B cell (primary cell): ENCODE results near the gene PRICKLE3. TPM values are rescaled to one million over a fixed set of nuclear protein-coding genes. Genes with fewer than 3 reads are reported as not detected.

Source experiments
- ATAC-seq: fragments of 200-7000 bp; cut with Tn5 transposase; one replicate; pipeline ENCODE4 v1.10.0; 2021; ENCODE audit warnings: low read depth, mild to moderate bottlenecking, moderate number of reproducible peaks, moderate library complexity
- CTCF ChIA-PET: fragments of 350-600 bp; sonication (Branson Sonifier 250); formaldehyde crosslinking; loops from one replicate; lab custom pipeline; 2021; ENCODE audit warnings: antibody characterized with exemption, inconsistent platforms; lab: Charles Lee
- POLR2A ChIA-PET: fragments of 350-600 bp; sonication (Branson Sonifier 250); formaldehyde crosslinking; loops from one replicate; lab custom pipeline; 2021; ENCODE audit warnings: antibody characterized with exemption; lab: Charles Lee
- DNase-seq: peaks from one replicate; pipeline ENCODE4 v3.0.0; 2013
- H2AFZ ChIP-seq: 2 replicates; pipeline ENCODE4 v1.6.1; 2012; ENCODE audit warnings: mild to moderate bottlenecking, low read depth, low read length; ENCODE audit not compliant: insufficient read depth, poor library complexity, severe bottlenecking
- H3K27ac ChIP-seq, 2 donors: 1 replicate in 1 of 2; 2 replicates in 1 of 2; pipeline ENCODE4 v1.5.1; 2012 to 2013; ENCODE audit warnings: low read length in 2 of 2, mild to moderate bottlenecking in 2 of 2, moderate library complexity in 1 of 2
- H3K27me3 ChIP-seq, 4 experiments: fragments of 200-600 bp in 1 of 4; sonication (generic) in 1 of 4; replicated peaks in 1 of 4; 1 replicate in 2 of 4; 2 replicates in 2 of 4; pipeline versions ENCODE4 v1.6.1 to v1.7.0; 2013 to 2016; ENCODE audit warnings: low read length in 3 of 4, mild to moderate bottlenecking in 2 of 4, mixed read lengths in 1 of 4, moderate library complexity in 1 of 4; ENCODE audit not compliant: insufficient read depth in 4 of 4, control insufficient read depth in 3 of 4; ENCODE audit errors: control extremely low read depth in 1 of 4
- H3K36me3 ChIP-seq, 2 experiments: replicated peaks in 1 of 2; 1 replicate in 1 of 2; 2 replicates in 1 of 2; pipeline versions ENCODE4 v1.6.1 to v1.7.1; 2013; ENCODE audit warnings: low read length in 1 of 2; ENCODE audit not compliant: insufficient read depth in 2 of 2, control insufficient read depth in 1 of 2; ENCODE audit errors: control extremely low read depth in 1 of 2, extremely low read depth in 1 of 2
- H3K4me1 ChIP-seq, 2 donors: fragments of 200-600 bp in 1 of 2; sonication (generic) in 1 of 2; 1 replicate in 1 of 2; 2 replicates in 1 of 2; pipeline versions ENCODE4 v1.5.1 to v1.6.1; 2013 to 2017; ENCODE audit warnings: low read length in 2 of 2; ENCODE audit not compliant: control insufficient read depth in 2 of 2, insufficient read depth in 2 of 2
- H3K4me2 ChIP-seq: replicated peaks from 2 replicates; pipeline ENCODE3; 2012; ENCODE audit warnings: mild to moderate bottlenecking, low read depth, low read length; ENCODE audit not compliant: poor library complexity, severe bottlenecking
- H3K4me3 ChIP-seq, 5 experiments: fragments of 200-600 bp in 1 of 5; sonication (generic) in 1 of 5; 1 replicate in 3 of 5; 2 replicates in 2 of 5; pipeline versions ENCODE4 v1.5.1 to v1.7.0; 2011 to 2016; ENCODE audit warnings: low read length in 4 of 5, mild to moderate bottlenecking in 4 of 5, low read depth in 2 of 5, control low read depth in 1 of 5, moderate library complexity in 1 of 5; ENCODE audit not compliant: insufficient read depth in 1 of 5; ENCODE audit errors: control extremely low read depth in 1 of 5, extremely low read depth in 1 of 5
- H3K79me2 ChIP-seq: fragments of 200-600 bp; sonication (generic); one replicate; pipeline ENCODE4 v1.6.0; 2016; ENCODE audit warnings: low read length; ENCODE audit not compliant: control insufficient read depth, insufficient read depth
- H3K9ac ChIP-seq: fragments of 200-600 bp; sonication (generic); 2 replicates; pipeline ENCODE4 v1.6.1; 2017; ENCODE audit warnings: mild to moderate bottlenecking, low read length, moderate library complexity
- H3K9me3 ChIP-seq, 3 donors: one replicate each; pipeline versions ENCODE4 v1.6.1 to v1.7.1; 2013; ENCODE audit warnings: low read length in 2 of 3; ENCODE audit not compliant: control insufficient read depth in 2 of 3, insufficient read depth in 1 of 3; ENCODE audit errors: control extremely low read depth in 1 of 3
- H4K20me1 ChIP-seq: 2 replicates; pipeline ENCODE4 v1.6.0; 2012; ENCODE audit warnings: mild to moderate bottlenecking, low read length; ENCODE audit not compliant: insufficient read depth, control insufficient read depth, poor library complexity, severe bottlenecking
- H3K27ac Mint-ChIP-seq: one replicate; pipeline ENCODE4 v1.8.0; 2021; ENCODE audit warnings: mixed read lengths
- H3K27me3 Mint-ChIP-seq: one replicate; pipeline ENCODE4 v1.8.0; 2021; ENCODE audit warnings: mixed read lengths
- H3K4me1 Mint-ChIP-seq: one replicate; pipeline ENCODE4 v1.8.0; 2021; ENCODE audit warnings: mixed read lengths
- H3K4me3 Mint-ChIP-seq: one replicate; pipeline ENCODE4 v1.8.0; 2021; ENCODE audit warnings: mixed read lengths
- H3K9me3 Mint-ChIP-seq: one replicate; pipeline ENCODE4 v1.8.0; 2022; ENCODE audit warnings: mixed read lengths; ENCODE audit not compliant: insufficient read depth
- CTCF ChIP-seq: fragments of 200-600 bp; IDR thresholded peaks from one replicate; pipeline ENCODE4 v1.8.0; 2022; ENCODE audit warnings: antibody characterized with exemption, mild to moderate bottlenecking
- EZH2 ChIP-seq: IDR thresholded peaks from 2 replicates; pipeline ENCODE4 v1.6.1; 2012; ENCODE audit warnings: borderline replicate concordance, low read depth, mild to moderate bottlenecking, moderate library complexity, low read length; ENCODE audit not compliant: insufficient read depth, poor library complexity, severe bottlenecking
- WGBS: methylation state at CpG from one replicate; pipeline ENCODE4 v1.1.5; 2013; ENCODE audit warnings: missing lambda C conversion rate; ENCODE audit not compliant: insufficient coverage; 5-methylcytosine and 5-hydroxymethylcytosine counted together
- intact Hi-C: fragments of 100-400 bp; cut with micrococcal nuclease; formaldehyde crosslinking; loops from one replicate; pipeline ENCODE4 v1.10.0; 2022
- polyA plus RNA-seq: library from polyadenylated mRNA; depleted of rRNA; stranded (reverse); fragments of >200 nt; gene quantifications from 2 replicates; pipeline ENCODE4 v1.2.3, GENCODE V29; 2012
- total RNA-seq, 2 donors: library from RNA; stranded (reverse); fragments of 120-200 nt in 1 of 2; gene quantifications; 1 replicate in 1 of 2; 2 replicates in 1 of 2; pipeline versions ENCODE4 v1.2.3 to v1.2.4, GENCODE V29; 2013 to 2022

Gene PRICKLE3
- total and polyA plus RNA-seq, 2 donors (not counting 1 experiment from before 2014, with no cell fraction given) = 16.2 to 21.0 TPM

- H3K27ac ChIP-seq = peak overlapping the region in 1 of 2 donors; percentile 79
- H3K4me2 ChIP-seq = no peak overlapping the region
- no peaks in the 10 kb centered on the region for H3K79me2 ChIP-seq
- H4K20me1 ChIP-seq = no peaks in the 10 kb centered on the region
- H3K27ac Mint-ChIP-seq = peak overlapping the region; percentile 96
- H3K4me3 ChIP-seq = no peak overlapping the region
- no peak overlapping the region for H3K9ac ChIP-seq
- no peaks in the 10 kb centered on the region for H3K27me3 ChIP-seq
- H3K9me3 Mint-ChIP-seq = no peaks in the 10 kb centered on the region
- peak overlapping the region; percentile 86 for H3K4me3 Mint-ChIP-seq
- ChIA-PET POLR2A (interaction anchor here (2.6 kb wide), 1 partner anchor 9 kb away, joined by 12 read pairs; no protein-coding TSS in a partner anchor), CTCF (interaction anchor here (0.6 to 2.4 kb wide), 2 partner anchors 10 to 121 kb away, joined by 4 to 9 read pairs; partner anchors contain the start of gene TFE3)
- ATAC-seq (no peak), DNase-seq (no peak)
- no peaks in the 10 kb centered on the region for H3K9me3 ChIP-seq
- H3K4me1 Mint-ChIP-seq = peaks cover 31% of the 10 kb centered on the region
- no peaks in the 10 kb centered on the region for H3K36me3 ChIP-seq
- H2AFZ ChIP-seq = no peak overlapping the region
- intact Hi-C loops = loop anchor here (5.0 kb wide), 1 partner anchor 42 kb away; the partner anchor contains the start of gene GPKOW
- H3K27me3 Mint-ChIP-seq = no peaks in the 10 kb centered on the region
- TF ChIP-seq EZH2 = no peak
- no peak for TF ChIP-seq CTCF
- H3K4me1 ChIP-seq = peaks cover 9 to 45% of the 10 kb centered on the region in 2 donors
- 97% methylated on average over 29 of the region's 31 CpGs for WGBS
Observed at GRCh38 chrX:49164589-49165360, 21.4 kb downstream of the PRICKLE3 start.
